ENCODE results near the gene BEST2.
A peak's percentile ranks its signal among the peaks of the same experiment; 100 is the strongest.

The BEST2 gene

DNA sequence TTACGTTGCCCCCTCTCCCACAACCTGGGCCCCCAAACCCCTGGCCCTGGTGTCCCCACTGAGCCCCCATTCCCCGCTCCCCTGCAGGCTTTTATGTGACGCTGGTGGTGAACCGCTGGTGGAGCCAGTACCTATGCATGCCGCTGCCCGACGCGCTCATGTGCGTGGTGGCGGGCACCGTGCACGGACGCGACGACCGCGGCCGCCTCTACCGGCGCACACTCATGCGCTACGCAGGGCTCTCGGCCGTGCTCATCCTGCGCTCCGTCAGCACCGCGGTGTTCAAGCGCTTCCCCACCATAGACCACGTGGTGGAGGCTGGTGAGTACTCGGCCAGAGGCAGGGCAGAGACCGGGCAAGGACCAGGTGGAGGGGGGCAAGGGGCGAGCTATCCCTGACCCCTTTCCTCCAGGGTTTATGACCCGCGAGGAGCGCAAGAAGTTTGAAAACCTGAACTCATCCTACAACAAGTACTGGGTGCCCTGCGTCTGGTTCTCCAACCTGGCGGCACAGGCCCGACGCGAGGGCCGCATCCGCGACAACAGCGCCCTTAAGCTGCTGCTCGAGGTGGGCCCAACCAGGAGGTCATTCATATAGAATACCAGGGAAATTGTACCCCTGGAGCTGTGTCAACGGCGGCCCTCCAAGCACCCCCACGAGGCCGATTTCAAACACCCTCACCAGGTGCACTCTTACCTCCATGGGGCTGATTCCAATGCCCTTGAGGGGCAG, 3.0 kb downstream of the BEST2 start:
- Histone ChIP-seq H3K9ac (ENCODE audit: low read depth, low read length) (no peak overlapping the region), H3K36me3 (ENCODE audit: control insufficient read depth, insufficient read depth, low read length) (no peaks in the 10 kb centered on the region), H3K27ac (ENCODE audit: low read depth, low read length) (no peak overlapping the region), H3K4me3 (ENCODE audit: low read depth, low read length) (no peak overlapping the region), H3K4me1 (ENCODE audit: control insufficient read depth, insufficient read depth, low read length) (peaks cover 4% of the 10 kb centered on the region; the same call in 1 of the 2 replicates), H3K9me3 (ENCODE audit: control insufficient read depth, insufficient read depth, low read length) (no peaks in the 10 kb centered on the region), H3K27me3 (ENCODE audit: control insufficient read depth, insufficient read depth, low read length) (no peaks in the 10 kb centered on the region)

DNA sequence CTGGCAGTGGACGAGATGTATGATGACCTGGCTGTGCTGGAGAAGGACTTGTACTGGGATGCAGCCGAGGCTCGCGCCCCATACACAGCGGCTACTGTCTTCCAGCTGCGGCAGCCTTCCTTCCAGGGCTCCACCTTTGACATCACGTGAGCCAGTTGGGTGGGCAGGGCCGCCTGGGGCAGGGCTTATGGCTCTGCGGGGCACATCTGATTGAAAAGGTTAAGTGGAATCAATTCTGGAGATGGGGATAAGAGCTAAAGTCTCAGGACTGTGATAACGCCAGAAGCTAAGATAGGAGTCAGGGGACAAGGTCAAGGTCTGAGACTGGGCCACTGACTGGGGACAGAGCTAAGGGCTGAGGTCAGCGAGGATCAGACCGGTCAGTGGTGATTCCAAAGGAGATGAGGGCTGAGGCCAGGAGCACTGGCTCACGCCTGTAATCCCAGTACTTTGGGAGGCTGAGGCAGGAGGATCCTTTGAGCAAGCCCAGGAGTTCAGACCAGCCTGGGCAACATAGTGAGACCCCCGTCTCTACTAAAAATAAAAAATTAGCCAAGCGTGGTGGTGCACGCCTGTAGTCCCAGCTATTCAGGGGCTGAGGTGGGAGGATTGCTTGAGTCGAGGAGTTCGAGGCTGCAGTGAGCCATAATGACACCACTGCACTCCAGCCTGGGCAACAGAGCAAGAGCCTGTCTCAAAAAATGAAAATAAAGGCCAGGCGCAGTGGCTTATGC, 4.7 kb downstream of the BEST2 start:
- H3K36me3 ChIP-seq (ENCODE audit: control insufficient read depth, insufficient read depth, low read length): no peaks in the 10 kb centered on the region
- no peaks in the 10 kb centered on the region for H3K9me3 ChIP-seq (ENCODE audit: control insufficient read depth, insufficient read depth, low read length)
- H3K4me3 ChIP-seq (ENCODE audit: low read depth, low read length): no peak overlapping the region
- no peaks in the 10 kb centered on the region for H3K27me3 ChIP-seq (ENCODE audit: control insufficient read depth, insufficient read depth, low read length)
- H3K27ac ChIP-seq (ENCODE audit: low read depth, low read length): no peak overlapping the region
- H3K9ac ChIP-seq (ENCODE audit: low read depth, low read length): no peak overlapping the region
- peaks cover 4% of the 10 kb centered on the region; the same call in 1 of the 2 replicates for H3K4me1 ChIP-seq (ENCODE audit: control insufficient read depth, insufficient read depth, low read length)

DNA sequence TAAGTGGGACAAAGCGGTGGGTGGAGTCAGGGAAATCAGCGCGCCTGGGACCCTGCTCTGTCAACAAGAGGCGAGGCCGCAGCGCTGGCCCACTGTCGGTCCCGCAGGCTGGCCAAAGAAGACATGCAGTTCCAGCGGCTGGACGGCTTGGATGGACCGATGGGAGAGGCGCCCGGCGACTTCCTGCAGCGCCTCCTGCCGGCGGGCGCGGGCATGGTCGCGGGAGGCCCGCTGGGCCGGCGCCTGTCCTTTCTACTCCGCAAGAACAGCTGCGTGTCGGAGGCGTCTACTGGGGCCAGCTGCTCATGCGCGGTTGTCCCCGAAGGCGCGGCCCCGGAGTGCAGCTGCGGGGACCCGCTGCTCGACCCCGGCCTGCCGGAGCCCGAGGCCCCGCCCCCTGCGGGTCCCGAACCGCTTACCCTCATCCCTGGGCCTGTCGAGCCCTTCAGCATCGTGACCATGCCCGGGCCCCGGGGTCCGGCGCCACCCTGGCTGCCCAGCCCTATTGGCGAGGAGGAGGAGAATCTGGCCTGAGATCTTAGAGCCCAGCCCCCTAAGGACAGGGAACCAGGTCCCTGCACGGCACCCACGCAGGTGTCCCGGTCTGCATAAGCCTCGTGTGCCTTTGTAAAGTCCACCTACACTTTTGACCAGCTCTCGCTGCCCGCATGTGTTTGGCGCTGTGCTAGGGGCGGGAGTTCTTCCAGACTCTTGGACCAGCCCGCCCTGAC, 6.1 kb downstream of the BEST2 start:
- 0 out of 2 replicates have a peak, but pooled peaks cover under 1% of the 10 kb centered on the region for H3K36me3 ChIP-seq (ENCODE audit: control insufficient read depth, insufficient read depth, low read length)
- H3K9ac ChIP-seq (ENCODE audit: low read depth, low read length): no peak overlapping the region
- H3K27ac ChIP-seq (ENCODE audit: low read depth, low read length): no peak overlapping the region
- no peaks in the 10 kb centered on the region for H3K9me3 ChIP-seq (ENCODE audit: control insufficient read depth, insufficient read depth, low read length)
- H3K27me3 ChIP-seq (ENCODE audit: control insufficient read depth, insufficient read depth, low read length): no peaks in the 10 kb centered on the region
- peak overlapping the region; percentile 48 for H3K4me3 ChIP-seq (ENCODE audit: low read depth, low read length)
- no peaks in the 10 kb centered on the region for H3K4me1 ChIP-seq (ENCODE audit: control insufficient read depth, insufficient read depth, low read length)

DNA sequence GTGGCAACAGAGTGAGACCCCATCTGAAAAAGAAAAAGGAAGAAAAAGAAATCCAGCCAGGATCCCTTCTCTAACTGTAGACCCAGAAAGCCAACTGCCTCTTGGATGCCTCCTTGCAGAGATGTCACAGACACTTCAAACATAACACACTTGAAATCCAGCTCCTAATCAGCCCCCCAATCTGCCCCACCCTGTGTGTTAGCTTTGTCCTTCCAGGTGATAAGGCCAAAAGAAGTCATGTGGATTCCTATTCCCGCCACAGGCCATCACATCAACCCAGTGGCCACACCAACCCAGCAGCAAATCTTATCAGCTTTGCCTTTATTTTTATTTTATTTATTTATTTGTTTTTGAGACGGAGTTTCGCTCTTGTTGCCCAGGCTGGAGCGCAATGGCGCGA, 8.1 kb downstream of the BEST2 start:
- Histone ChIP-seq H3K27ac (ENCODE audit: low read depth, low read length) (no peak overlapping the region), H3K9ac (ENCODE audit: low read depth, low read length) (no peak overlapping the region), H3K9me3 (ENCODE audit: control insufficient read depth, insufficient read depth, low read length) (no peaks in the 10 kb centered on the region), H3K27me3 (ENCODE audit: control insufficient read depth, insufficient read depth, low read length) (no peaks in the 10 kb centered on the region), H3K4me3 (ENCODE audit: low read depth, low read length) (no peak overlapping the region), H3K4me1 (ENCODE audit: control insufficient read depth, insufficient read depth, low read length) (no peaks in the 10 kb centered on the region), H3K36me3 (ENCODE audit: control insufficient read depth, insufficient read depth, low read length) (peaks cover 18% of the 10 kb centered on the region)

DNA sequence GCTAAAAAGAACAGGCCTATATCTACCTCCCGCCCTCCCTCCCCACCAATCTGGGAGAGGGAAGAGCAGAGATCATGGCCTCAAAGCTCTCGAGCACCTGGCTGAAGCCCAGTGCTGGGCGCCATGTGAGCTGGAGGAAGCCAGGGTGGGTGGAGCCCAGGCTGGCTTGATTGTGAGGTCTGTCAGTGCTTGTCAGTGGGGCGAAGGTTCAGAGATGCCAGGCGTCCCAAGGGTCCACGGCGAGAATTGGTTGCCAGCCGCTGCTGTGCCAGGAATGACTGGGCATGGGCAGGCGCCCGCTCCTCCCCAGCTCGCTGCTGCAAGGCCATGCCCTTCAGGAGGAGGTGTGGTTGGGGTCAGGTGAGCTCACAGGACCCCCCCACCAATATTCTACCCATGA, 11.5 kb downstream of the BEST2 start:
- Histone ChIP-seq H3K4me1 (ENCODE audit: control insufficient read depth, insufficient read depth, low read length) (no peaks in the 10 kb centered on the region), H3K9me3 (ENCODE audit: control insufficient read depth, insufficient read depth, low read length) (no peaks in the 10 kb centered on the region), H3K27ac (ENCODE audit: low read depth, low read length) (no peak overlapping the region), H3K27me3 (ENCODE audit: control insufficient read depth, insufficient read depth, low read length) (no peaks in the 10 kb centered on the region), H3K4me3 (ENCODE audit: low read depth, low read length) (no peak overlapping the region), H3K36me3 (ENCODE audit: control insufficient read depth, insufficient read depth, low read length) (peaks cover 39% of the 10 kb centered on the region), H3K9ac (ENCODE audit: low read depth, low read length) (no peak overlapping the region)

DNA sequence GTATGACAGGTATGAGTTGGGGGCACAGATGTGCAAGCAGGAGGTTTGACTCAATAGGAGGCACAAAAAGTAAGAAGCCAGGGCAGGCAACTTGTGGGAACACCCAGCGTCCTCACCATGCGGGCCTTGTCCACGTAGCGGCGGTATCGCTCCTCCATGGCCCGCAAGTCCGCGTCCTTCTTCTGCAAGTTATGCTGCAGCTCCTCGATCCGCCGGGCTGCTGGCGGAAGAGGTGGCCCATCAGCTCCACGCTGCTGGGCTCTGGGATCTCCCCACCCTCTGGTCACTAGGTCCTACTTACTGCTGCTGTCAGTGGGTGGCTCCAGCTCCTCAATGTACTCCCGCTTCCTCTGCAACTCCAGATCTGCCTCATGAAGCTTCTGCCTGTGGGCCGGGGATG, 13.1 kb downstream of the BEST2 start:
- Histone ChIP-seq H3K4me1 (ENCODE audit: control insufficient read depth, insufficient read depth, low read length) (0 out of 2 replicates have a peak, but pooled peaks cover 2% of the 10 kb centered on the region), H3K27me3 (ENCODE audit: control insufficient read depth, insufficient read depth, low read length) (no peaks in the 10 kb centered on the region), H3K9me3 (ENCODE audit: control insufficient read depth, insufficient read depth, low read length) (no peaks in the 10 kb centered on the region), H3K4me3 (ENCODE audit: low read depth, low read length) (no peak overlapping the region), H3K9ac (ENCODE audit: low read depth, low read length) (no peak overlapping the region), H3K36me3 (ENCODE audit: control insufficient read depth, insufficient read depth, low read length) (peaks cover 45% of the 10 kb centered on the region), H3K27ac (ENCODE audit: low read depth, low read length) (no peak overlapping the region)

DNA sequence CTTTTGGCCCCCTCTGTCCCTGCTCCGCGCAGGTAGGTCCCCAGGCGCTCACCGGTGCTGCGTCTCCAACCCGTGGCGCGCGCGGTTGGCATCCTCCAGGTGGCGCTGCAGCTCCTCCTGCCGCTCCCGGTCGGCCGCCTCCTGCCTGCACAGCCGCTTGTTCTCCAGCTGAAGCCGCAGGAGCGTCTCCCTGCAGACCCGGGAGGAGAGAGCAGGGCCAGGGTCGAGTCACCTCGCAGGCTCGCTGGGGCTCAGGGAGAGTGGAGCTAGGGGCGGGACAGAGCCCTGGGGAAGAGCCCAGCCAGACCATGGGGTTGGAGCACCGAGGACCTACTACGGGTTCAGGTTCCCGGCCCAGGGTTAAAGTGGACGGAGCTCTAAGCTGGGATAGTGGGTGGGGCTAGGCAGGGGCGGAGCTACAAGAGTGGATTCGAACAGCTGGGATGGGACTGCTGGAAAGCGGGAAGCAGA, 14.5 kb downstream of the BEST2 start:
- Histone ChIP-seq H3K9ac (ENCODE audit: low read depth, low read length) (no peak overlapping the region), H3K27me3 (ENCODE audit: control insufficient read depth, insufficient read depth, low read length) (no peaks in the 10 kb centered on the region), H3K4me3 (ENCODE audit: low read depth, low read length) (peak overlapping the region; percentile 55), H3K36me3 (ENCODE audit: control insufficient read depth, insufficient read depth, low read length) (peaks cover 52% of the 10 kb centered on the region), H3K4me1 (ENCODE audit: control insufficient read depth, insufficient read depth, low read length) (0 out of 2 replicates have a peak, but pooled peaks cover 6% of the 10 kb centered on the region), H3K27ac (ENCODE audit: low read depth, low read length) (peak overlapping the region; percentile 12), H3K9me3 (ENCODE audit: control insufficient read depth, insufficient read depth, low read length) (no peaks in the 10 kb centered on the region)

DNA sequence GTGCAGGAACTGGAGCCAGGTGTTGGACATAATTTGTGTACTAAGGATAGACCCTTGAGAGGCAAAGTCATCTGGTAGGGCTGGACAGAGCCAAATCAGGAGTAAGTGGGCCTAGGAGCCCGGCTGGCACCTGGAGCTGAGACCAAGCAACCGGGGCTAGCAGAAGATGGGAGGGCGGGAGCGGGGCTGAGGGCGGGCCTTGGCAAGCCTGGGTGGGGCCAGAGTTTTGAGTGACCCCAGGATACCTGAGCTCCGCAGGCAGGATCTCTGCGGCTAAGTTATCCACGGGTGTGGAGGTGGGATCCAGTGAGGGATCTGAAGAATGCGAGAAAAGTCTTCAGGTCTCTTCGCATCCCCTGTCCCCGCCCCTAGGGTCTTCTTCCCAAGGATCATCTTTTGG, 15.6 kb downstream of the BEST2 start:
- H3K27ac ChIP-seq (ENCODE audit: low read depth, low read length): no peak overlapping the region
- 0 out of 2 replicates have a peak, but pooled peaks cover 6% of the 10 kb centered on the region for H3K4me1 ChIP-seq (ENCODE audit: control insufficient read depth, insufficient read depth, low read length)
- H3K9ac ChIP-seq (ENCODE audit: low read depth, low read length): no peak overlapping the region
- peaks cover 55% of the 10 kb centered on the region for H3K36me3 ChIP-seq (ENCODE audit: control insufficient read depth, insufficient read depth, low read length)
- H3K4me3 ChIP-seq (ENCODE audit: low read depth, low read length): no peak overlapping the region
- H3K27me3 ChIP-seq (ENCODE audit: control insufficient read depth, insufficient read depth, low read length): no peaks in the 10 kb centered on the region
- no peaks in the 10 kb centered on the region for H3K9me3 ChIP-seq (ENCODE audit: control insufficient read depth, insufficient read depth, low read length)

DNA sequence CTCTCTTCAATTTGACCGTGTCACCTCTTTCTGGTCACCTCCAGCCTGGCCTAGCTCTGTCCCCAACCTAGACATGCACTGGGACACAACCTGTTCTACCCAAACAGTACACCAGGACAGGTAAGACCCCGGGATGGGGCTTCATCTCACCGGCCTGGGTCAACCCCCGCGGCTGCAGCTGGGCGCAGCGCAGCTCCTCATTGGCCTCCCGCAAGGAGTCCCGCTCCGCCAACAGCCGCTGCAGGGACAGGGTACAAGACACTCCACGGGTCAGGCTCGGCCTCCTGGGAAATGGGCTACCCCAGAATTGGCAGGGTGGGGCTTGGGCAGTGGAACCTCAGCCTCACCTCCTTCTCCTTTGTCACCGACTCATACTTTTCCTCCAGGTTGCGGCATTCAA, 16.1 kb downstream of the BEST2 start:
- Histone ChIP-seq H3K36me3 (ENCODE audit: control insufficient read depth, insufficient read depth, low read length) (peaks cover 55% of the 10 kb centered on the region), H3K9ac (ENCODE audit: low read depth, low read length) (no peak overlapping the region)

DNA sequence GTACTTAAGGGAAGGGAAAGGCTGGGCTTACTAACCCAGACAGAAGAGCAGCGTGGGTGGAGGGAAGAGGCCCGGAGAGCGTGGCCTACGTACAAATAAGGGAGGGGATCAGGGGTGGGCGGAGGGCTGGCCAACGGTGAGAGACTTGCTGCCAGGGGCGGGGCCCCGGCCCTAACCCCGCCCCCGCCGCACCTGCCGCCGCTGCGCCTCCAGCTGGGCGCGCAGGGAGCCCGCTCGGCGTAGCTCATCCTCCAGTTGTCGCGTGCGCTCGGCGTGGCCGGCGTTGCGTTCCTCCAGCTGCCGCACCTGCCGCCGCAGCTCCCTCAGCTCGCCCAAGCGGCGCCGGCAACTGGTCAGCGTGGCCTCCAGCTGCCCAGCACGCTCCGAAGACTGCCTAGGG, 18.1 kb downstream of the BEST2 start:
- H3K9ac ChIP-seq (ENCODE audit: low read depth, low read length): no peak overlapping the region
- no peaks in the 10 kb centered on the region for H3K27me3 ChIP-seq (ENCODE audit: control insufficient read depth, insufficient read depth, low read length)
- no peak overlapping the region for H3K27ac ChIP-seq (ENCODE audit: low read depth, low read length)
- peaks cover 42% of the 10 kb centered on the region for H3K36me3 ChIP-seq (ENCODE audit: control insufficient read depth, insufficient read depth, low read length)
- peak overlapping the region; percentile 23; the same call in 1 of the 2 replicates for H3K4me3 ChIP-seq (ENCODE audit: low read depth, low read length)
- no peaks in the 10 kb centered on the region for H3K9me3 ChIP-seq (ENCODE audit: control insufficient read depth, insufficient read depth, low read length)
- H3K4me1 ChIP-seq (ENCODE audit: control insufficient read depth, insufficient read depth, low read length): peaks cover 10% of the 10 kb centered on the region; the same call in 1 of the 2 replicates

More for the DNA sequence above, 16.1 kb downstream of the BEST2 start:
- Histone ChIP-seq H3K4me3 (ENCODE audit: low read depth, low read length) (no peak overlapping the region), H3K4me1 (ENCODE audit: control insufficient read depth, insufficient read depth, low read length) (0 out of 2 replicates have a peak, but pooled peaks cover 6% of the 10 kb centered on the region), H3K27ac (ENCODE audit: low read depth, low read length) (no peak overlapping the region), H3K27me3 (ENCODE audit: control insufficient read depth, insufficient read depth, low read length) (no peaks in the 10 kb centered on the region), H3K9me3 (ENCODE audit: control insufficient read depth, insufficient read depth, low read length) (no peaks in the 10 kb centered on the region)

All from HUES48 (cell line).